Mammary epithelial cell (primary cell): Measurements from ENCODE around the gene SLC1A7.

Experiments used
- EZH2 ChIP-seq: IDR thresholded peaks from 2 replicates; pipeline ENCODE4 v1.6.1; 2012; ENCODE audit warnings: low read length, inconsistent platforms, borderline replicate concordance
- TF ChIP-seq, protein P1 (sequence below), 2 donors: IDR thresholded peaks in 1 of 2; conservative IDR thresholded peaks in 1 of 2; 2 replicates each; pipeline ENCODE4 v1.5.1; 2011 to 2012; ENCODE audit warnings: inconsistent platforms in 2 of 2, low read length in 2 of 2, mild to moderate bottlenecking in 2 of 2, control low read depth in 1 of 2, low read depth in 1 of 2; ENCODE audit not compliant: insufficient read depth in 1 of 2; ENCODE audit errors: extremely low read depth in 1 of 2

DNA sequence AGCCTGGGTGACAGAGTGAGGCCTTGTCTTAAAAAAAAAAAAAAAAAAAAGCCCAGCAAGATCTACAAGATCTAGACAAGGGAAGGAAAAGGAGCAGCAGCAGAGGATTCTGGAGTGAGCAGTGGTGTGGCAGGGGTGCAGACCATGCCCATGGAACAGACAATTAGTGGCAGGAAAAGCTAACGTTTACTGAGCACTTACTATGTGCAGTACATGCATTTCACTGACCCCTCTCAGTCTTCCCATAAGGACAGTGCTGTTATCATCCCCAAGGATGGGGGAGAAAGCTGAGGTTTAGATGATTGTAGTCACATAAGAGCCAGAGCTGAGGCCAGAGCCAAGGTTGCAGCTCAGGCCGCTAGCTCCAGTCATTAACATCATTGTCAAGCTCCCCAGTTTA lies 74.6 kb downstream of the SLC1A7 start:
- TF ChIP-seq, protein P1, sequence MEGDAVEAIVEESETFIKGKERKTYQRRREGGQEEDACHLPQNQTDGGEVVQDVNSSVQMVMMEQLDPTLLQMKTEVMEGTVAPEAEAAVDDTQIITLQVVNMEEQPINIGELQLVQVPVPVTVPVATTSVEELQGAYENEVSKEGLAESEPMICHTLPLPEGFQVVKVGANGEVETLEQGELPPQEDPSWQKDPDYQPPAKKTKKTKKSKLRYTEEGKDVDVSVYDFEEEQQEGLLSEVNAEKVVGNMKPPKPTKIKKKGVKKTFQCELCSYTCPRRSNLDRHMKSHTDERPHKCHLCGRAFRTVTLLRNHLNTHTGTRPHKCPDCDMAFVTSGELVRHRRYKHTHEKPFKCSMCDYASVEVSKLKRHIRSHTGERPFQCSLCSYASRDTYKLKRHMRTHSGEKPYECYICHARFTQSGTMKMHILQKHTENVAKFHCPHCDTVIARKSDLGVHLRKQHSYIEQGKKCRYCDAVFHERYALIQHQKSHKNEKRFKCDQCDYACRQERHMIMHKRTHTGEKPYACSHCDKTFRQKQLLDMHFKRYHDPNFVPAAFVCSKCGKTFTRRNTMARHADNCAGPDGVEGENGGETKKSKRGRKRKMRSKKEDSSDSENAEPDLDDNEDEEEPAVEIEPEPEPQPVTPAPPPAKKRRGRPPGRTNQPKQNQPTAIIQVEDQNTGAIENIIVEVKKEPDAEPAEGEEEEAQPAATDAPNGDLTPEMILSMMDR (conservative IDR thresholded peaks at IDR 0.05 in 1 of 2, IDR thresholded peaks at IDR 0.05 in 1 of 2; ENCODE audit: extremely low read depth in 1 of 2, insufficient read depth in 1 of 2, low read depth in 1 of 2, low read length in 2 of 2): no peak
- TF ChIP-seq EZH2: no peak
